ENCODE data around the gene RFX6. TPM values are rescaled to one million over a fixed set of nuclear protein-coding genes. Genes with fewer than 3 reads are reported as not detected.
A peak's percentile ranks its signal among the peaks of the same experiment; 100 is the strongest.

Gene RFX6
- not detected in 2 replicates for total RNA-seq (2021)
- long read RNA-seq, result 0 reads

- Histone ChIP-seq H3T11ph (ENCODE audit: low read length) (no peak within 1 kb of the TSS), H2BK5ac (ENCODE audit: insufficient read length, low read length) (no peak within 1 kb of the TSS), H2BK15ac (ENCODE audit: low read depth, low read length) (no peak within 1 kb of the TSS), H4K91ac (ENCODE audit: insufficient read length, low read depth, low read length) (no peak within 1 kb of the TSS), H3K27ac (ENCODE audit: insufficient read length, low read depth, low read length) (no peak within 1 kb of the TSS), H2BK20ac (ENCODE audit: low read depth, low read length, poor library complexity, severe bottlenecking) (no peak within 1 kb of the TSS), H3K79me2 (ENCODE audit: insufficient read depth, low read length) (no peaks in the 10 kb centered on the region), H3K9ac (ENCODE audit: extremely low read depth, insufficient read length, low read length) (no peak within 1 kb of the TSS), H4K5ac (ENCODE audit: insufficient read length, low read depth, low read length) (no peak within 1 kb of the TSS), H4K20me1 (ENCODE audit: control insufficient read depth, insufficient read depth, insufficient read length) (no peaks in the 10 kb centered on the region), H3K79me1 (ENCODE audit: insufficient read depth, low read depth, low read length, poor library complexity, severe bottlenecking) (no peaks in the 10 kb centered on the region), H3K9me3 (ENCODE audit: control insufficient read depth, low read depth, low read length) (no peaks in the 10 kb centered on the region), H3K23ac (ENCODE audit: insufficient read length, low read depth, low read length) (no peak within 1 kb of the TSS), H3K56ac (ENCODE audit: insufficient read length, low read depth, low read length) (no peak within 1 kb of the TSS), H4K8ac (replicated peaks; ENCODE audit: insufficient read length, low read depth, low read length) (no peak within 1 kb of the TSS), H2AK5ac (ENCODE audit: insufficient read length, low read length) (no peak within 1 kb of the TSS), H3K27me3 (ENCODE audit: insufficient read depth, low read length) (peaks cover 14% of the 10 kb centered on the region), H3K18ac (ENCODE audit: insufficient read length, low read depth, low read length) (no peak within 1 kb of the TSS), H2AFZ (ENCODE audit: low read length) (peak within 1 kb of the TSS; percentile 29), H3K4ac (ENCODE audit: low read depth, low read length) (no peak within 1 kb of the TSS), H3K14ac (ENCODE audit: insufficient read depth, low read length) (no peak within 1 kb of the TSS), H3K4me1 (ENCODE audit: insufficient read depth, low read length) (no peaks in the 10 kb centered on the region), H2BK120ac (ENCODE audit: low read depth, low read length, poor library complexity, severe bottlenecking) (no peak within 1 kb of the TSS), H3K23me2 (ENCODE audit: insufficient read length, low read depth, low read length, poor library complexity, severe bottlenecking) (peaks cover 12% of the 10 kb centered on the region), H3K4me2 (ENCODE audit: insufficient read depth, insufficient read length, low read length) (peak within 1 kb of the TSS; percentile 50), H2BK12ac (ENCODE audit: insufficient read length, low read depth, low read length) (no peak within 1 kb of the TSS)
- no CpG with 5 or more reads among the region's 73 CpGs for WGBS (ENCODE audit: extremely low coverage, insufficient read length, low lambda C conversion rate)
- Mint-ChIP-seq H3K4me3 (peak within 1 kb of the TSS; percentile 81 to 94), H3K27ac (no peak within 1 kb of the TSS), H3K27me3 (ENCODE audit: low read depth) (peaks cover 50% of the 10 kb centered on the region), H3K4me1 (peaks cover 9 to 12% of the 10 kb centered on the region in 2 experiments), H3K36me3 (ENCODE audit: insufficient read depth in 1 of 3, low read depth in 3 of 3) (peaks cover 0 to 5% (median 3%) of the 10 kb centered on the region in 3 experiments; a peak in 4 of 7 replicates), H3K9me3 (peaks cover 9 to 11% of the 10 kb centered on the region in 2 experiments)
- DNase-seq, result peak; percentile 63
- no peak for TF ChIP-seq CTCF (conservative IDR thresholded peaks at IDR 0.05)
Observed at GRCh38 chr6:116876635-116877611, at the start of gene RFX6. RFX6 (plus strand) TSS chr6:116877242; CDS start chr6:116877276, 34 bp downstream.

Measured in H9 (cell line).